Measurements from ENCODE around the gene ADH1B. TPM values are rescaled to one million over a fixed set of nuclear protein-coding genes. Genes with fewer than 3 reads are reported as not detected.
"Not testable (repeated sequence)": the region's sequence is repeated elsewhere in the genome, so short reads cannot be mapped to it uniquely, and the experiment has no call there.

The ADH1B gene
- total and polyA plus RNA-seq, 4 donors: 502 to 4,880 (median 635) TPM

- Histone ChIP-seq H3K27me3 (ENCODE audit: control insufficient read depth in 1 of 2, insufficient read depth in 2 of 2, low read length in 1 of 2) (no peaks in the 10 kb centered on the region), H3K4me1 (ENCODE audit: control insufficient read depth in 1 of 2, insufficient read depth in 2 of 2, low read length in 2 of 2) (no peaks in the 10 kb centered on the region), H3K36me3 (ENCODE audit: control insufficient read depth in 1 of 2, insufficient read depth in 2 of 2, low read length in 1 of 2) (no peaks in the 10 kb centered on the region), H3K9me3 (ENCODE audit: control insufficient read depth, low read length) (no peaks in the 10 kb centered on the region), H3K27ac (ENCODE audit: low read depth in 1 of 2, low read length in 2 of 2) (no peak overlapping the region), H3K4me3 (ENCODE audit: low read length in 2 of 2) (no peak overlapping the region)
- intact Hi-C loops (cut with DNase I): no loop called here
- ATAC-seq (ENCODE audit: low FRiP score) (no peak), DNase-seq (no peak)
- WGBS, 2 donors: 95 to 97% methylated on average over 1 of the region's 1 CpG
Measured at GRCh38 chr4:99356992-99357391, 35.8 kb upstream of the ADH1B start.

GRCh38 chr4:99356149-99356548, 34.9 kb upstream of the ADH1B start:
- 86 to 90% methylated on average over 10 of the region's 10 CpGs for WGBS, 2 donors
- ATAC-seq (ENCODE audit: low FRiP score); DNase-seq; H3K4me1 ChIP-seq (ENCODE audit: control insufficient read depth in 1 of 2, insufficient read depth in 2 of 2, low read length in 2 of 2); intact Hi-C loops (cut with DNase I); H3K9me3 ChIP-seq (ENCODE audit: control insufficient read depth, low read length); H3K27me3 ChIP-seq (ENCODE audit: control insufficient read depth in 1 of 2, insufficient read depth in 2 of 2, low read length in 1 of 2); H3K4me3 ChIP-seq (ENCODE audit: low read length in 2 of 2); H3K36me3 ChIP-seq (ENCODE audit: control insufficient read depth in 1 of 2, insufficient read depth in 2 of 2, low read length in 1 of 2); H3K27ac ChIP-seq (ENCODE audit: low read depth in 1 of 2, low read length in 2 of 2): not testable (repeated sequence)

GRCh38 chr4:99352602-99353537, 31.7 kb upstream of the ADH1B start, which contains the start of gene ADH1C:
Gene ADH1C, minus strand, starts transcription at chr4:99352746. Its CDS starts 71 bp downstream, at chr4:99352675.
- Histone ChIP-seq H3K9me3 (ENCODE audit: control insufficient read depth, low read length) (no peaks in the 10 kb centered on the region), H3K4me3 (ENCODE audit: low read length in 2 of 2) (no peak within 1 kb of the TSS), H3K27me3 (ENCODE audit: control insufficient read depth in 1 of 2, insufficient read depth in 2 of 2, low read length in 1 of 2) (no peaks in the 10 kb centered on the region), H3K36me3 (ENCODE audit: control insufficient read depth in 1 of 2, insufficient read depth in 2 of 2, low read length in 1 of 2) (no peaks in the 10 kb centered on the region), H3K4me1 (ENCODE audit: control insufficient read depth in 1 of 2, insufficient read depth in 2 of 2, low read length in 2 of 2) (no peaks in the 10 kb centered on the region), H3K27ac (ENCODE audit: low read depth in 1 of 2, low read length in 2 of 2) (no peak within 1 kb of the TSS)
- WGBS, 2 donors: 68 to 70% methylated on average over 10 of the region's 10 CpGs
- intact Hi-C loops (cut with DNase I): no loop called here
- no peak for DNase-seq
- ATAC-seq (ENCODE audit: low FRiP score): peak; percentile 26

- 96 to 99% methylated on average over 2 of the region's 2 CpGs for WGBS, 2 donors
- H3K36me3 ChIP-seq (ENCODE audit: control insufficient read depth in 1 of 2, insufficient read depth in 2 of 2, low read length in 1 of 2): no peaks in the 10 kb centered on the region
Measured at GRCh38 chr4:99351487-99351886, 30.3 kb upstream of the ADH1B start.

DNA sequence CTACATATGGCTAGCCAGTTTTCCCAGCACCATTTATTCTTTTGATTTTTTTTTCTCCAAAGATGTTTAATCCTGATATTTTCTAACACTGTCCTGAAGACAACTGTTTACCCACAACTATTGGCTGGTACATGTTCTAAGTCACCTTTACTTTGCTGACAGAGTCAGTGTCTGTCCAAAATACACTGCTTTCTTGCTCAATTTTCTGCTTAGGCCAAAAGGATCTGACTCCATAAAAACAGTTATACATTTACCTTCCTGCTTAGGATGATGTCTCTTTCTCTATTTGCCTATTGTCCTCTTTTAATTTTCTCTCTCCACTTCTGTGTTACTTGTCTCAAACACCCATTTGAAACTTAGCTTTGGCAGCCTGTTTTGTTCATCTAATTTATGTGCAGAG, 28.1 kb upstream of the ADH1B start:
- intact Hi-C loops (cut with DNase I): no loop called here
- DNase-seq (no peak), ATAC-seq (ENCODE audit: low FRiP score) (no peak)
- no peaks in the 10 kb centered on the region for H3K9me3 ChIP-seq (ENCODE audit: control insufficient read depth, low read length)
- H3K4me3 ChIP-seq (ENCODE audit: low read length in 2 of 2): no peak overlapping the region
- no peaks in the 10 kb centered on the region for H3K4me1 ChIP-seq (ENCODE audit: control insufficient read depth in 1 of 2, insufficient read depth in 2 of 2, low read length in 2 of 2)
- no peaks in the 10 kb centered on the region for H3K36me3 ChIP-seq (ENCODE audit: control insufficient read depth in 1 of 2, insufficient read depth in 2 of 2, low read length in 1 of 2)
- no peak overlapping the region for H3K27ac ChIP-seq (ENCODE audit: low read depth in 1 of 2, low read length in 2 of 2)
- no peaks in the 10 kb centered on the region for H3K27me3 ChIP-seq (ENCODE audit: control insufficient read depth in 1 of 2, insufficient read depth in 2 of 2, low read length in 1 of 2)

More at GRCh38 chr4:99351487-99351886, 30.3 kb upstream of the ADH1B start:
- H3K27me3 ChIP-seq (ENCODE audit: control insufficient read depth in 1 of 2, insufficient read depth in 2 of 2, low read length in 1 of 2): no peaks in the 10 kb centered on the region
- no peak for ATAC-seq (ENCODE audit: low FRiP score)
- H3K9me3 ChIP-seq (ENCODE audit: control insufficient read depth, low read length): no peaks in the 10 kb centered on the region
- H3K27ac ChIP-seq (ENCODE audit: low read depth in 1 of 2, low read length in 2 of 2): no peak overlapping the region
- no peak overlapping the region for H3K4me3 ChIP-seq (ENCODE audit: low read length in 2 of 2)
- DNase-seq: no peak
- no peaks in the 10 kb centered on the region for H3K4me1 ChIP-seq (ENCODE audit: control insufficient read depth in 1 of 2, insufficient read depth in 2 of 2, low read length in 2 of 2)
- intact Hi-C loops (cut with DNase I): no loop called here

DNA sequence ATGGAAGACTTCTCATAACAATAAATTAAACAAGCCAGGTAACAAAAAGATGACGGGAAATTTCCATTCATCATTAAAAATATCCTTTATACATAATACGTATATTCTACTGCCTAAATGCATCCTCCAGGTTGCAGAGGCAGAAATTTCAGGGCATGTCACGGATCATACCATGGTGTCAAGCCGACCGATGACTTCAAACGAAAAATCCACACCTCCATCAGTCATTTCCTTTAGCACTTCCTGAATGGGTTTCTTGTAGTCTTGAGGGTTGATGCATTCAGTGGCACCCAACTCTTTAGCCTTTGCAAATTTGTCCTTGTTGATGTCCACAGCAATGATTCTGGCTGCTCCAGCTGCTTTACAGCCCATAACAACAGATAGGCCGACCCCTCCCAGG, 21.4 kb upstream of the ADH1B start:
- not testable (repeated sequence) for ATAC-seq (ENCODE audit: low FRiP score); DNase-seq

GRCh38 chr4:99341426-99341825, 20.2 kb upstream of the ADH1B start:
- DNase-seq (no peak), ATAC-seq (ENCODE audit: low FRiP score) (no peak)
- Histone ChIP-seq H3K9me3 (ENCODE audit: control insufficient read depth, low read length) (no peaks in the 10 kb centered on the region), H3K36me3 (ENCODE audit: control insufficient read depth in 1 of 2, insufficient read depth in 2 of 2, low read length in 1 of 2) (no peaks in the 10 kb centered on the region), H3K27me3 (ENCODE audit: control insufficient read depth in 1 of 2, insufficient read depth in 2 of 2, low read length in 1 of 2) (no peaks in the 10 kb centered on the region), H3K27ac (ENCODE audit: low read depth in 1 of 2, low read length in 2 of 2) (no peak overlapping the region), H3K4me3 (ENCODE audit: low read length in 2 of 2) (no peak overlapping the region), H3K4me1 (ENCODE audit: control insufficient read depth in 1 of 2, insufficient read depth in 2 of 2, low read length in 2 of 2) (no peaks in the 10 kb centered on the region)
- intact Hi-C loops (cut with DNase I): no loop called here
- WGBS, 2 donors: 96 to 97% methylated on average over 1 of the region's 1 CpG

More for the DNA sequence above, 21.4 kb upstream of the ADH1B start:
- intact Hi-C loops (cut with DNase I); H3K36me3 ChIP-seq (ENCODE audit: control insufficient read depth in 1 of 2, insufficient read depth in 2 of 2, low read length in 1 of 2); H3K27me3 ChIP-seq (ENCODE audit: control insufficient read depth in 1 of 2, insufficient read depth in 2 of 2, low read length in 1 of 2); H3K4me1 ChIP-seq (ENCODE audit: control insufficient read depth in 1 of 2, insufficient read depth in 2 of 2, low read length in 2 of 2); H3K27ac ChIP-seq (ENCODE audit: low read depth in 1 of 2, low read length in 2 of 2); H3K4me3 ChIP-seq (ENCODE audit: low read length in 2 of 2); H3K9me3 ChIP-seq (ENCODE audit: control insufficient read depth, low read length): not testable (repeated sequence)
- 72 to 96% methylated on average over 7 of the region's 7 CpGs for WGBS, 2 donors

GRCh38 chr4:99339172-99339571, 18.0 kb upstream of the ADH1B start:
- intact Hi-C loops (cut with DNase I): no loop called here
- H3K27me3 ChIP-seq (ENCODE audit: control insufficient read depth in 1 of 2, insufficient read depth in 2 of 2, low read length in 1 of 2): no peaks in the 10 kb centered on the region
- no peak overlapping the region for H3K27ac ChIP-seq (ENCODE audit: low read depth in 1 of 2, low read length in 2 of 2)
- H3K9me3 ChIP-seq (ENCODE audit: control insufficient read depth, low read length): no peaks in the 10 kb centered on the region
- no peak overlapping the region for H3K4me3 ChIP-seq (ENCODE audit: low read length in 2 of 2)
- no peaks in the 10 kb centered on the region for H3K36me3 ChIP-seq (ENCODE audit: control insufficient read depth in 1 of 2, insufficient read depth in 2 of 2, low read length in 1 of 2)
- ATAC-seq (ENCODE audit: low FRiP score) (no peak), DNase-seq (no peak)
- no peaks in the 10 kb centered on the region for H3K4me1 ChIP-seq (ENCODE audit: control insufficient read depth in 1 of 2, insufficient read depth in 2 of 2, low read length in 2 of 2)
- 93 to 95% methylated on average over 3 of the region's 3 CpGs for WGBS, 2 donors

GRCh38 chr4:99336553-99336952, 15.4 kb upstream of the ADH1B start:
- ATAC-seq (ENCODE audit: low FRiP score) (no peak), DNase-seq (no peak)
- Histone ChIP-seq H3K36me3 (ENCODE audit: control insufficient read depth in 1 of 2, insufficient read depth in 2 of 2, low read length in 1 of 2) (no peaks in the 10 kb centered on the region), H3K27me3 (ENCODE audit: control insufficient read depth in 1 of 2, insufficient read depth in 2 of 2, low read length in 1 of 2) (no peaks in the 10 kb centered on the region), H3K4me1 (ENCODE audit: control insufficient read depth in 1 of 2, insufficient read depth in 2 of 2, low read length in 2 of 2) (no peaks in the 10 kb centered on the region), H3K27ac (ENCODE audit: low read depth in 1 of 2, low read length in 2 of 2) (no peak overlapping the region), H3K9me3 (ENCODE audit: control insufficient read depth, low read length) (no peaks in the 10 kb centered on the region), H3K4me3 (ENCODE audit: low read length in 2 of 2) (no peak overlapping the region)
- intact Hi-C loops (cut with DNase I): no loop called here
- WGBS, 2 donors: 77% methylated on average over 4 of the region's 4 CpGs

Data from aorta (tissue), 5 donors.